KMS-11 (cell line): ENCODE measurements around the gene CSE1L.
"Not testable (repeated sequence)": the region's sequence is repeated elsewhere in the genome, so short reads cannot be mapped to it uniquely, and the experiment has no call there.

Experiments
- H2AFZ ChIP-seq: fragments of 200-600 bp; sonication (generic); 2 replicates; pipeline ENCODE4 v1.6.1; 2016; ENCODE audit warnings: antibody characterized with exemption, mixed run types, low read depth
- H3K27ac ChIP-seq: fragments of 200-600 bp; sonication (generic); 2 replicates; pipeline ENCODE4 v1.6.1; 2016; ENCODE audit warnings: mild to moderate bottlenecking, mixed run types
- H3K27me3 ChIP-seq: fragments of 200-600 bp; sonication (generic); 2 replicates; pipeline ENCODE4 v1.6.1; 2017; ENCODE audit warnings: mild to moderate bottlenecking, low read depth, mixed run types, moderate library complexity; ENCODE audit not compliant: insufficient read depth
- H3K36me3 ChIP-seq: fragments of 200-600 bp; sonication (generic); 2 replicates; pipeline ENCODE4 v1.6.1; 2017; ENCODE audit warnings: mild to moderate bottlenecking, mixed run types; ENCODE audit not compliant: insufficient read depth
- H3K4me1 ChIP-seq: fragments of 200-600 bp; sonication (generic); 2 replicates; pipeline ENCODE4 v1.6.1; 2016; ENCODE audit warnings: mild to moderate bottlenecking, low read depth, mixed run types; ENCODE audit not compliant: poor library complexity, severe bottlenecking
- H3K4me2 ChIP-seq: fragments of 200-600 bp; sonication (generic); 2 replicates; pipeline ENCODE4 v1.7.0; 2016; ENCODE audit warnings: mild to moderate bottlenecking, mixed run types
- H3K4me3 ChIP-seq: fragments of 200-600 bp; sonication (generic); IDR thresholded peaks from 2 replicates; pipeline ENCODE4 v1.6.1; 2017; ENCODE audit warnings: low read depth, low read length, mixed read lengths; ENCODE audit not compliant: insufficient read depth
- H3K79me2 ChIP-seq: fragments of 200-600 bp; sonication (generic); 2 replicates; pipeline ENCODE4 v1.6.1; 2016; ENCODE audit warnings: low read depth, mixed run types; ENCODE audit not compliant: insufficient read depth
- H3K9ac ChIP-seq: fragments of 200-600 bp; sonication (generic); 2 replicates; pipeline ENCODE4 v1.6.1; 2016; ENCODE audit warnings: mild to moderate bottlenecking, mixed run types
- H4K20me1 ChIP-seq: fragments of 200-600 bp; sonication (generic); 2 replicates; pipeline ENCODE4 v1.6.1; 2016; ENCODE audit warnings: mild to moderate bottlenecking, mixed run types; ENCODE audit not compliant: insufficient read depth
- TF ChIP-seq, protein P1 (sequence below): fragments of 200-600 bp; sonication (generic); conservative IDR thresholded peaks from 2 replicates; pipeline ENCODE4 v1.6.1; 2017; ENCODE audit warnings: low read depth, mild to moderate bottlenecking, antibody characterized with exemption, low read length, moderate library complexity, mixed read lengths

The CSE1L gene

DNA sequence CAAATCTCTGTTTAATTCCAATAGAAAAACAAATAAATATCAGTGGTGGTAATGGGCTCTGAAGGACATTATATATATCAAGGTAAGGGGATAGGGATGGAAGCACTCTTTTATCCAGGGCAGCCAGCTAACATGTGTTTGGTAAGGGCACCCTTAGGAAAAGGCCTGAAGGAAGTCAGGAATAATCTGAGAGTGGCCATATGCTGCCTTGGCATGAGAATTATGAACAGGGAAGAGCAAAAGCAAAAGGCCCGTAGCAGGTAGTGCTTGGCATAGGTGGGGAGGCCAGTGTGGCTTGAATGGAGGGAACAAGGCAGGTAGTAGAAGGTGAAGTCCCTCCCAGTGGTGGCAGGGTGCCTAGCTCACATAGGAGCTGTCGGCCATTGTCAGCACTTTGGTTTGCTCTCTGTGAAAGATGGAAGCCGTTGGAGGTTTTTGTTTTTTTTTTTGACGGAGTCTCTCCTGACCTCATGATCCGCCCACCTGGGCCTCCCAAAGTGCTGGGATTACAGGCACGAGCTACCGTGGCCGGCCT, 39.6 kb upstream of the CSE1L start:
- H3K4me2 ChIP-seq = no peak overlapping the region
- H2AFZ ChIP-seq = no peak overlapping the region
- H4K20me1 ChIP-seq = no peaks in the 10 kb centered on the region
- no peak overlapping the region for H3K9ac ChIP-seq
- no peaks in the 10 kb centered on the region for H3K4me1 ChIP-seq
- H3K79me2 ChIP-seq = no peaks in the 10 kb centered on the region
- no peak overlapping the region for H3K27ac ChIP-seq
- no peak overlapping the region for H3K4me3 ChIP-seq
- H3K27me3 ChIP-seq = no peaks in the 10 kb centered on the region
- TF ChIP-seq, protein P1, sequence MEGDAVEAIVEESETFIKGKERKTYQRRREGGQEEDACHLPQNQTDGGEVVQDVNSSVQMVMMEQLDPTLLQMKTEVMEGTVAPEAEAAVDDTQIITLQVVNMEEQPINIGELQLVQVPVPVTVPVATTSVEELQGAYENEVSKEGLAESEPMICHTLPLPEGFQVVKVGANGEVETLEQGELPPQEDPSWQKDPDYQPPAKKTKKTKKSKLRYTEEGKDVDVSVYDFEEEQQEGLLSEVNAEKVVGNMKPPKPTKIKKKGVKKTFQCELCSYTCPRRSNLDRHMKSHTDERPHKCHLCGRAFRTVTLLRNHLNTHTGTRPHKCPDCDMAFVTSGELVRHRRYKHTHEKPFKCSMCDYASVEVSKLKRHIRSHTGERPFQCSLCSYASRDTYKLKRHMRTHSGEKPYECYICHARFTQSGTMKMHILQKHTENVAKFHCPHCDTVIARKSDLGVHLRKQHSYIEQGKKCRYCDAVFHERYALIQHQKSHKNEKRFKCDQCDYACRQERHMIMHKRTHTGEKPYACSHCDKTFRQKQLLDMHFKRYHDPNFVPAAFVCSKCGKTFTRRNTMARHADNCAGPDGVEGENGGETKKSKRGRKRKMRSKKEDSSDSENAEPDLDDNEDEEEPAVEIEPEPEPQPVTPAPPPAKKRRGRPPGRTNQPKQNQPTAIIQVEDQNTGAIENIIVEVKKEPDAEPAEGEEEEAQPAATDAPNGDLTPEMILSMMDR = no peak
- no peaks in the 10 kb centered on the region; the same call in 1 of the 2 replicates for H3K36me3 ChIP-seq

DNA sequence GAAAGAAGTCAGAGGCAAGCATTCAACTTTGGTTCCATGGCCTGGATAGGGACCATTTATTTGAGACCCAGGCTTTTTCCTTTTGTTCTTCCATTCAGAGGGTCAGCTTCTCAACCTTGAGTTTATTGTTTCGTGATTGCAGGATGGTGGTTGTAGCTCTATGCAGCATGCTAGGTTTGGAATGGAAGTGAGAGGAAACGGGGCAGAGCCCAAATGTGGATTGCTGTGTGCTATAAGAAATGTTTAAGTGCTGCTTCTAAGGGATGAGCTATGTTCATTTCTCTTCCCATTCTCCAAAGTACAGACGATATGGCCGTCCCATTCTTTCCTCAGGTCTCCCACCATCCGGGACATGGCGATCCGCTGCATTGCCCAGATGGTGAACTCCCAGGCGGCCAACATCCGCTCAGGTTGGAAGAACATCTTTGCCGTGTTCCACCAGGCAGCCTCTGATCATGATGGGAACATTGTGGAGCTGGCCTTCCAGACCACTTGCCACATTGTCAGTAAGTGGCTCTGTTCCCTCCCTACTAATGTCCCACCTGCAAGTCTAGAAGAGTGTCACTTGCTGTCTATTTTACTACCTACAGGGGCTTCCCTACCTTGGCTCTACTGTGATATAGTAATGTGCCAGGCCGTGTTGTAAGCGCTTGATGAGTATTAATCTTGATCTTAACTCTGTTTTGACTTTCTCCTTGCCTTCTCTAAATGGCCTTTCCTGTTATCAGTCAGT, 36.0 kb upstream of the CSE1L start:
- Histone ChIP-seq H3K4me3 (no peak overlapping the region), H4K20me1 (no peaks in the 10 kb centered on the region), H3K27me3 (no peaks in the 10 kb centered on the region), H3K27ac (no peak overlapping the region), H2AFZ (no peak overlapping the region), H3K9ac (no peak overlapping the region), H3K4me1 (no peaks in the 10 kb centered on the region), H3K79me2 (no peaks in the 10 kb centered on the region), H3K36me3 (no peaks in the 10 kb centered on the region; the same call in 1 of the 2 replicates), H3K4me2 (no peak overlapping the region)
- TF ChIP-seq, protein P1 = no peak

DNA sequence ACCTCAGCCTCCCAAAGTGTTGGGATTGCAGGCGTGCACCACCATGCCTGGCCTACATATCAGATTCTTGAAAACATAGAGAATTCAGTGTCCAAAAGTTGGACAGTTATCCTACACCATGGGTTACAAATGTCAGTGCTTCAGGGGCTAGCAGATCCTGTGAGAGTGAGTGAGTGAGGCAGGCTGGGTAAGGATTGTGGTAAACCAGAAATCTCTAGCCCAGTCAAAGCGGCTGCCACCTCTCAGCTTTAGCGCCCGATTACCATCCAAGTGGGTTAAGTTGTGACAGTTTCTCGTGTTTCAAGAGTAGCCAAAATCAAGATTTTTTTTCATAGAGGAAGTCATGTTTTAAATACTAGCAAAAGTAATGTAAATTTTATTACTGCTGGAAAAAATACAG, 21.9 kb upstream of the CSE1L start:
- Histone ChIP-seq H3K4me1 (peaks cover 4% of the 10 kb centered on the region), H4K20me1 (no peaks in the 10 kb centered on the region), H3K36me3 (no peaks in the 10 kb centered on the region; the same call in 1 of the 2 replicates), H3K27me3 (no peaks in the 10 kb centered on the region), H2AFZ (no peak overlapping the region), H3K27ac (no peak overlapping the region), H3K4me2 (no peak overlapping the region), H3K9ac (no peak overlapping the region), H3K4me3 (no peak overlapping the region), H3K79me2 (no peaks in the 10 kb centered on the region)
- TF ChIP-seq, protein P1 = no peak

DNA sequence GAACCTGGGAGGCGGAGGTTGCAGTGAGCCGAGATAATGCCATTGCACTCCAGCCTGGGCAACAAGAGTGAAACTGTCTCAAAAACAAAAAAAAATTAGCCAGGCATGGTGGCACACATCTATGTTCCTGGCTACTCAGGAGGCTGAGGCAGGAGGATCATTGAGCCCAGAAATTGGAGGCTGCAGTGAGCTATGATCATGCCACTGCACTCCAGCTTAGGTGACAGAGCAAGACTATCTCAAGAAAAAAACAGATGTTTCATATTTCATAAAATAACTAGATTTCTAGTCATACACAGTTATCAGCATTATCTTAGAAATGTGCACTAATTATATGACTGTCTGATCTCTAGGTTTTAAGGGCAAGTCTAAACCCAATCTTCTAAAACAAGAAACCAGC, 17.9 kb upstream of the CSE1L start:
- H3K9ac ChIP-seq, H3K4me2 ChIP-seq, H3K79me2 ChIP-seq, H4K20me1 ChIP-seq, H3K36me3 ChIP-seq, H3K27me3 ChIP-seq, H3K27ac ChIP-seq, H2AFZ ChIP-seq, H3K4me1 ChIP-seq, H3K4me3 ChIP-seq: not testable (repeated sequence)

DNA sequence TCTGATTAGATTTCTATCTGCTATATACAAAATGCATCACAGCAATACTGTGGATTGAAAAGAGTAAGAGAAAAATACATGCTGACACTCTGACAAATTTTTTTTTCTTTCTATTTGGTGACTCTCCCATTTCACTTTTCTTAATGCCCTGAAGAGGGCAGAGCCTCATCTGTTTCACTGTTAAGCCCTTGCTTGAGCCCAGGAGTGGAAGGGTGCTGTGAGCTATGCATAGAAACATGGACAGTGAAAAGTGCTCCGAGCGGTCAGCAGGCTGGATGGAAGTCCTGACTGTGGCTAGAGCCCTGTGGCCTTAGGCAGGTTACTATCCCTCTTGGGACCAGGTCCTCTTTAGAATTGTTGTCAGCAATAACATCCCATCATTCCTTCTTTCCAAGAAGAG, 17.4 kb upstream of the CSE1L start:
- H3K4me1 ChIP-seq = peaks cover 4% of the 10 kb centered on the region
- H3K27ac ChIP-seq = no peak overlapping the region
- no peaks in the 10 kb centered on the region for H3K79me2 ChIP-seq
- H3K36me3 ChIP-seq = no peaks in the 10 kb centered on the region; the same call in none of the 2 replicates
- H3K4me2 ChIP-seq = no peak overlapping the region
- H3K27me3 ChIP-seq = no peaks in the 10 kb centered on the region
- no peak overlapping the region for H2AFZ ChIP-seq
- TF ChIP-seq, protein P1 = peak; percentile 70
- no peak overlapping the region for H3K9ac ChIP-seq
- H3K4me3 ChIP-seq = no peak overlapping the region
- no peaks in the 10 kb centered on the region for H4K20me1 ChIP-seq
